Naive thymus-derived CD4-positive, alpha-beta T cell (primary cell): ENCODE measurements around the gene ALKBH3. TPM values are rescaled to one million over a fixed set of nuclear protein-coding genes. Genes with fewer than 3 reads are reported as not detected.

ENCODE experiments used
- ATAC-seq: fragments of 150-1000 bp; cut with Tn5 transposase; 2 replicates; pipeline ENCODE4 v1.10.0; 2021; ENCODE audit warnings: mild to moderate bottlenecking, moderate library complexity
- CTCF ChIA-PET: fragments of 350-600 bp; sonication (Branson Sonifier 250); formaldehyde crosslinking; loops from one replicate; lab custom pipeline; 2021; ENCODE audit warnings: antibody characterized with exemption; lab: Charles Lee
- POLR2A ChIA-PET: fragments of 350-600 bp; sonication (Branson Sonifier 250); formaldehyde crosslinking; loops from one replicate; lab custom pipeline; 2021; ENCODE audit warnings: antibody characterized with exemption, inconsistent platforms; lab: Charles Lee
- DNase-seq, 9 donors: peaks; one replicate each; pipeline versions ENCODE4 v3.0.0 to v3.0.0-alpha.2; 2020 to 2022; ENCODE audit warnings: mixed read lengths in 1 of 9
- H3K27ac ChIP-seq: one replicate; pipeline ENCODE4 v1.7.0; 2013; ENCODE audit warnings: mild to moderate bottlenecking, low read depth, low read length, moderate library complexity
- H3K27me3 ChIP-seq, 2 donors: one replicate each; pipeline ENCODE4 v1.7.0; 2013; ENCODE audit warnings: low read length in 2 of 2, mild to moderate bottlenecking in 2 of 2, moderate library complexity in 2 of 2; ENCODE audit not compliant: control insufficient read depth in 2 of 2, insufficient read depth in 2 of 2
- H3K36me3 ChIP-seq, 3 experiments: 1 replicate in 2 of 3; 2 replicates in 1 of 3; pipeline ENCODE4 v1.7.0; 2013; ENCODE audit warnings: low read length in 3 of 3, mild to moderate bottlenecking in 3 of 3, moderate library complexity in 1 of 3; ENCODE audit not compliant: insufficient read depth in 3 of 3, control insufficient read depth in 2 of 3
- H3K4me1 ChIP-seq, 2 donors: one replicate each; pipeline ENCODE4 v1.7.0; 2013; ENCODE audit warnings: low read length in 2 of 2, mild to moderate bottlenecking in 2 of 2, moderate library complexity in 1 of 2; ENCODE audit not compliant: control insufficient read depth in 2 of 2, insufficient read depth in 2 of 2
- H3K4me3 ChIP-seq: 2 replicates; pipeline ENCODE4 v1.7.0; 2013; ENCODE audit warnings: mild to moderate bottlenecking, low read length
- H3K9me3 ChIP-seq, 3 experiments: 1 replicate in 2 of 3; 2 replicates in 1 of 3; pipeline ENCODE4 v1.7.0; 2013; ENCODE audit warnings: low read length in 3 of 3; ENCODE audit not compliant: control insufficient read depth in 2 of 3
- H3K27ac Mint-ChIP-seq, 9 donors: one replicate each; pipeline ENCODE4 v1.8.0; 2020 to 2022; ENCODE audit warnings: mixed read lengths in 9 of 9, mild to moderate bottlenecking in 8 of 9, moderate library complexity in 5 of 9, inconsistent platforms in 2 of 9
- H3K27me3 Mint-ChIP-seq, 5 donors: one replicate each; pipeline ENCODE4 v1.8.0; 2021 to 2022; ENCODE audit warnings: mixed read lengths in 5 of 5, mild to moderate bottlenecking in 1 of 5
- H3K36me3 Mint-ChIP-seq, 5 donors: one replicate each; pipeline ENCODE4 v1.8.0; 2020 to 2022; ENCODE audit warnings: mixed read lengths in 5 of 5, mild to moderate bottlenecking in 3 of 5, inconsistent platforms in 1 of 5
- H3K4me1 Mint-ChIP-seq, 7 donors: one replicate each; pipeline ENCODE4 v1.8.0; 2020 to 2022; ENCODE audit warnings: mixed read lengths in 7 of 7, mild to moderate bottlenecking in 3 of 7, inconsistent platforms in 1 of 7
- H3K4me3 Mint-ChIP-seq, 10 donors: one replicate each; pipeline ENCODE4 v1.8.0; 2020 to 2022; ENCODE audit warnings: mild to moderate bottlenecking in 10 of 10, mixed read lengths in 10 of 10, moderate library complexity in 6 of 10, inconsistent platforms in 2 of 10
- H3K9me3 Mint-ChIP-seq, 11 donors: one replicate each; pipeline ENCODE4 v1.8.0; 2020 to 2022; ENCODE audit warnings: mixed read lengths in 11 of 11, mild to moderate bottlenecking in 4 of 11, inconsistent platforms in 1 of 11, moderate library complexity in 1 of 11
- intact Hi-C, 2 donors: fragments of 100-400 bp; cut with micrococcal nuclease; formaldehyde crosslinking; loops; one replicate each; pipeline ENCODE4 v1.15.1; 2023
- polyA plus RNA-seq, 2 donors: library from polyadenylated mRNA; unstranded; fragments of 300-500 nt; fragmentation: Illumina TruSeq; gene quantifications; one replicate each; pipeline ENCODE4 v1.2.3, GENCODE V29; 2021
- total RNA-seq, 6 experiments: library from RNA in 5 of 6; stranded (reverse) in 5 of 6; gene quantifications; 1 replicate in 5 of 6; 2 replicates in 1 of 6; pipeline ENCODE4 v1.2.3 and lab custom pipeline; 2021 to 2026

ALKBH3 gene
- total and polyA plus RNA-seq, 7 experiments from 2014 or later: 28.9 to 43.2 (median 30.4) TPM

- no peak overlapping the region for H3K27ac Mint-ChIP-seq
- intact Hi-C loops: loop anchor here in 1 of 2 donors (10.0 kb wide), 1 partner anchor 166 kb away; the partner anchor contains the start of gene ACCS
- no peaks in the 10 kb centered on the region for H3K27me3 ChIP-seq
- ChIA-PET CTCF (no interaction called here), POLR2A (no interaction called here)
- no peak overlapping the region for H3K4me3 Mint-ChIP-seq
- peaks cover 14 to 88% (median 29%) of the 10 kb centered on the region in 3 experiments for H3K36me3 ChIP-seq
- no peaks in the 10 kb centered on the region for H3K4me1 ChIP-seq
- no peaks in the 10 kb centered on the region for H3K9me3 Mint-ChIP-seq
- no peak overlapping the region for H3K27ac ChIP-seq
- no peaks in the 10 kb centered on the region for H3K9me3 ChIP-seq
- peaks cover 19 to 80% (median 37%) of the 10 kb centered on the region in 5 donors for H3K36me3 Mint-ChIP-seq
- peaks cover 0 to 18% (median 5%) of the 10 kb centered on the region in 7 donors for H3K4me1 Mint-ChIP-seq
- ATAC-seq: no peak
- H3K27me3 Mint-ChIP-seq: no peaks in the 10 kb centered on the region
- no peak overlapping the region for H3K4me3 ChIP-seq
- DNase-seq: no peak
These were observed 17.9 kb downstream of the ALKBH3 start for GRCh38 chr11:43898574-43898973.

DNA sequence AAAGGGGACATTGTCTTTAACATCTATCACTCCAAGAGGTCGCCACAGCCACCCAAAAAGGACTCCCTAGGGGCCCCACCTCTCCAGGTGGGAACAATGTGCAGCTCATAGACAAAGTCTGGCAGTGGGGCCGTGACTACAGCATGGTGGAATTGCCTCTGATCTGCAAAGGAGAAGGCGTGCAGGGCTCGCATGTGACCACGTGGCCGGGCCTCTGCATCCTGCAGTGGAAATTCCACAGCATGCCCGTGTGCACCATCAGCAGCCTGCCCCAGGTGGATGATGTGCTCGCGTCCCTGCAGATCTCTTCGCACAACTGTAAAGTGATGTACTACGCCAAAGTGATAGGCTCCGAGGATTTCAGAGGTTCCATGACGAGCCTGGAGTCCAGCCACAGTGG lies 18.5 kb downstream of the ALKBH3 start:
- H3K4me1 ChIP-seq: no peaks in the 10 kb centered on the region
- intact Hi-C loops: loop anchor here in 1 of 2 donors (10.0 kb wide), 1 partner anchor 166 kb away; the partner anchor contains the start of gene ACCS
- Mint-ChIP-seq H3K4me1 (peaks cover 0 to 19% (median 5%) of the 10 kb centered on the region in 7 donors), H3K27me3 (no peaks in the 10 kb centered on the region), H3K27ac (no peak overlapping the region), H3K36me3 (peaks cover 19 to 83% (median 41%) of the 10 kb centered on the region in 5 donors), H3K9me3 (no peaks in the 10 kb centered on the region), H3K4me3 (no peak overlapping the region)
- DNase-seq: no peak
- ChIA-PET POLR2A (no interaction called here), CTCF (no interaction called here)
- no peak overlapping the region for H3K27ac ChIP-seq
- H3K27me3 ChIP-seq: no peaks in the 10 kb centered on the region
- ATAC-seq: no peak
- H3K9me3 ChIP-seq: no peaks in the 10 kb centered on the region
- peaks cover 14 to 88% (median 29%) of the 10 kb centered on the region in 3 experiments for H3K36me3 ChIP-seq
- no peak overlapping the region for H3K4me3 ChIP-seq

GRCh38 chr11:43901551-43901950 lies 20.9 kb downstream of the ALKBH3 start:
- Histone ChIP-seq H3K9me3 (no peaks in the 10 kb centered on the region), H3K4me1 (no peaks in the 10 kb centered on the region), H3K36me3 (peaks cover 14 to 80% (median 29%) of the 10 kb centered on the region in 3 experiments), H3K27ac (no peak overlapping the region), H3K27me3 (no peaks in the 10 kb centered on the region), H3K4me3 (no peak overlapping the region)
- DNase-seq (no peak), ATAC-seq (no peak)
- Mint-ChIP-seq H3K36me3 (peaks cover 13 to 72% (median 50%) of the 10 kb centered on the region in 5 donors), H3K27me3 (no peaks in the 10 kb centered on the region), H3K4me1 (peaks cover 0 to 23% (median 12%) of the 10 kb centered on the region in 7 donors), H3K9me3 (no peaks in the 10 kb centered on the region), H3K27ac (no peak overlapping the region), H3K4me3 (no peak overlapping the region)
- intact Hi-C loops: no loop called here
- ChIA-PET POLR2A (no interaction called here), CTCF (no interaction called here)

- Mint-ChIP-seq H3K4me1 (peaks cover 4 to 34% (median 19%) of the 10 kb centered on the region in 7 donors), H3K9me3 (no peaks in the 10 kb centered on the region), H3K36me3 (peaks cover 15 to 74% (median 55%) of the 10 kb centered on the region in 5 donors), H3K27me3 (no peaks in the 10 kb centered on the region), H3K4me3 (no peak overlapping the region), H3K27ac (no peak overlapping the region)
- H3K27me3 ChIP-seq: no peaks in the 10 kb centered on the region
- ChIA-PET POLR2A (no interaction called here), CTCF (no interaction called here)
- no peaks in the 10 kb centered on the region for H3K4me1 ChIP-seq
- intact Hi-C loops: no loop called here
- ATAC-seq (no peak), DNase-seq (no peak)
- peaks cover 14 to 74% (median 26%) of the 10 kb centered on the region in 3 experiments for H3K36me3 ChIP-seq
- no peak overlapping the region for H3K4me3 ChIP-seq
- no peaks in the 10 kb centered on the region for H3K9me3 ChIP-seq
- H3K27ac ChIP-seq: no peak overlapping the region
These were observed 22.4 kb downstream of the ALKBH3 start for GRCh38 chr11:43903078-43903477.

DNA sequence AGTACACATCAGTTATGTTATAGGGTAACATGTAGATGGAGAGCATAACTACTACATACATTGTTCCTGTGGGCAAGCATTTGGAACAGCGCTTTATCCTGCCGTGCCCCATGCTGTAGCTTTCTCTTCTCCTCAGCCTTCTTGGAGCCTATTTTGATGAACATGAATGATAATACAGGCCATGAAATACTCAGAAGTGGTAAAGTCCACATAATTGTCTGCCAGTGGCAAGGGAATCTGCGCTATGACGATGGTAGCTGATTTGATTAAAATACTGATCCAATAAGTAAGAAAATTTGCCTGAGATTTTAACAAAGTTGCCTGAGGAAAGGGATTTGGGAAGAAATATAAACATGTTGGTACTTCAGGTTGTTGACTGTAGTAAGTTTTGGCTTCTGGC lies 23.3 kb downstream of the ALKBH3 start:
- H3K36me3 Mint-ChIP-seq: peaks cover 16 to 74% (median 49%) of the 10 kb centered on the region in 5 donors

GRCh38 chr11:43904742-43905535 lies 24.3 kb downstream of the ALKBH3 start:
- Histone ChIP-seq H3K27me3 (no peaks in the 10 kb centered on the region), H3K4me1 (no peaks in the 10 kb centered on the region), H3K27ac (no peak overlapping the region), H3K36me3 (peaks cover 14 to 73% (median 15%) of the 10 kb centered on the region in 3 experiments), H3K9me3 (no peaks in the 10 kb centered on the region), H3K4me3 (no peak overlapping the region)
- Mint-ChIP-seq H3K4me3 (no peak overlapping the region), H3K27ac (peak overlapping the region in 1 of 9 donors; percentile 58), H3K9me3 (no peaks in the 10 kb centered on the region), H3K4me1 (peaks cover 4 to 34% (median 28%) of the 10 kb centered on the region in 7 donors), H3K36me3 (peaks cover 17 to 76% (median 48%) of the 10 kb centered on the region in 5 donors), H3K27me3 (no peaks in the 10 kb centered on the region)
- CTCF ChIA-PET: no interaction called here
- ATAC-seq (no peak), DNase-seq (no peak)
- intact Hi-C loops: no loop called here
- POLR2A ChIA-PET: no interaction called here

More for the DNA sequence above, 23.3 kb downstream of the ALKBH3 start:
- DNase-seq (no peak), ATAC-seq (no peak)
- H3K4me1 Mint-ChIP-seq: peaks cover 4 to 34% (median 26%) of the 10 kb centered on the region in 7 donors
- H3K27ac Mint-ChIP-seq: peak overlapping the region in 1 of 9 donors; percentile 32
- Histone ChIP-seq H3K27ac (no peak overlapping the region), H3K27me3 (no peaks in the 10 kb centered on the region), H3K36me3 (peaks cover 14 to 72% (median 18%) of the 10 kb centered on the region in 3 experiments), H3K4me3 (no peak overlapping the region), H3K4me1 (no peaks in the 10 kb centered on the region), H3K9me3 (no peaks in the 10 kb centered on the region)
- ChIA-PET POLR2A (no interaction called here), CTCF (no interaction called here)
- intact Hi-C loops: no loop called here
- H3K27me3 Mint-ChIP-seq: no peaks in the 10 kb centered on the region
- no peak overlapping the region for H3K4me3 Mint-ChIP-seq
- H3K9me3 Mint-ChIP-seq: no peaks in the 10 kb centered on the region
